Measurements from ENCODE around the gene ABCC6. TPM values are rescaled to one million over a fixed set of nuclear protein-coding genes. Genes with fewer than 3 reads are reported as not detected.

Gene ABCC6
- total RNA-seq, 3 donors from 2014 or later (not counting 1 experiment from before 2014, with no cell fraction given) = 0.16 to 0.25 TPM; not detected in 1

- no peaks in the 10 kb centered on the region for H3K36me3 Mint-ChIP-seq
- no peaks in the 10 kb centered on the region for H3K27me3 ChIP-seq (ENCODE audit: control insufficient read depth, insufficient read depth, low read length)
- H3K4me3 ChIP-seq (ENCODE audit: low read length) = no peak overlapping the region
- H3K4me1 Mint-ChIP-seq = no peaks in the 10 kb centered on the region
- no peak for ATAC-seq
- H3K9me3 Mint-ChIP-seq = no peaks in the 10 kb centered on the region
- H3K9me3 ChIP-seq (ENCODE audit: control insufficient read depth, insufficient read depth, low read length) = no peaks in the 10 kb centered on the region
- WGBS (ENCODE audit: insufficient coverage) = 44% methylated on average over 2 of the region's 2 CpGs
- H3K4me3 Mint-ChIP-seq = no peak overlapping the region
- H3K27ac ChIP-seq (ENCODE audit: low read length) = no peak overlapping the region
- H3K4me1 ChIP-seq (ENCODE audit: control insufficient read depth, insufficient read depth, low read length) = no peaks in the 10 kb centered on the region
- no peak for TF ChIP-seq CTCF (IDR thresholded peaks at IDR 0.05)
- no peaks in the 10 kb centered on the region for H3K27me3 Mint-ChIP-seq (ENCODE audit: low read depth in 2 of 2)
- intact Hi-C loops (cut with micrococcal nuclease) = no loop called here
- no peaks in the 10 kb centered on the region for H3K36me3 ChIP-seq (ENCODE audit: control insufficient read depth, insufficient read depth, low read length)
- no peak for DNase-seq
- H3K27ac Mint-ChIP-seq = no peak overlapping the region
Measured at GRCh38 chr16:16166949-16167348, 56.3 kb downstream of the ABCC6 start.

GRCh38 chr16:16166085-16166484, 57.2 kb downstream of the ABCC6 start:
- Mint-ChIP-seq H3K27ac (no peak overlapping the region), H3K9me3 (no peaks in the 10 kb centered on the region), H3K27me3 (ENCODE audit: low read depth in 2 of 2) (no peaks in the 10 kb centered on the region), H3K4me1 (no peaks in the 10 kb centered on the region), H3K4me3 (no peak overlapping the region), H3K36me3 (no peaks in the 10 kb centered on the region)
- Histone ChIP-seq H3K4me3 (ENCODE audit: low read length) (no peak overlapping the region), H3K4me1 (ENCODE audit: control insufficient read depth, insufficient read depth, low read length) (no peaks in the 10 kb centered on the region), H3K9me3 (ENCODE audit: control insufficient read depth, insufficient read depth, low read length) (no peaks in the 10 kb centered on the region), H3K27me3 (ENCODE audit: control insufficient read depth, insufficient read depth, low read length) (no peaks in the 10 kb centered on the region), H3K36me3 (ENCODE audit: control insufficient read depth, insufficient read depth, low read length) (no peaks in the 10 kb centered on the region), H3K27ac (ENCODE audit: low read length) (no peak overlapping the region)
- ATAC-seq (no peak), DNase-seq (no peak)
- intact Hi-C loops (cut with micrococcal nuclease) = no loop called here
- WGBS (ENCODE audit: insufficient coverage) = 92% methylated on average over 7 of the region's 7 CpGs
- no peak for TF ChIP-seq CTCF (IDR thresholded peaks at IDR 0.05)

GRCh38 chr16:16164243-16164642, 59.1 kb downstream of the ABCC6 start:
- Mint-ChIP-seq H3K27me3 (ENCODE audit: low read depth in 2 of 2) (no peaks in the 10 kb centered on the region), H3K36me3 (no peaks in the 10 kb centered on the region), H3K4me1 (no peaks in the 10 kb centered on the region), H3K27ac (no peak overlapping the region), H3K4me3 (no peak overlapping the region), H3K9me3 (peaks cover 0 to 2% of the 10 kb centered on the region in 2 donors)
- intact Hi-C loops (cut with micrococcal nuclease) = no loop called here
- Histone ChIP-seq H3K27me3 (ENCODE audit: control insufficient read depth, insufficient read depth, low read length) (no peaks in the 10 kb centered on the region), H3K4me3 (ENCODE audit: low read length) (no peak overlapping the region), H3K9me3 (ENCODE audit: control insufficient read depth, insufficient read depth, low read length) (peaks cover 9% of the 10 kb centered on the region), H3K36me3 (ENCODE audit: control insufficient read depth, insufficient read depth, low read length) (no peaks in the 10 kb centered on the region), H3K4me1 (ENCODE audit: control insufficient read depth, insufficient read depth, low read length) (no peaks in the 10 kb centered on the region), H3K27ac (ENCODE audit: low read length) (no peak overlapping the region)
- no peak for DNase-seq
- ATAC-seq = no peak
- no peak for TF ChIP-seq CTCF (IDR thresholded peaks at IDR 0.05)
- 74% methylated on average over 3 of the region's 3 CpGs for WGBS (ENCODE audit: insufficient coverage)

DNA sequence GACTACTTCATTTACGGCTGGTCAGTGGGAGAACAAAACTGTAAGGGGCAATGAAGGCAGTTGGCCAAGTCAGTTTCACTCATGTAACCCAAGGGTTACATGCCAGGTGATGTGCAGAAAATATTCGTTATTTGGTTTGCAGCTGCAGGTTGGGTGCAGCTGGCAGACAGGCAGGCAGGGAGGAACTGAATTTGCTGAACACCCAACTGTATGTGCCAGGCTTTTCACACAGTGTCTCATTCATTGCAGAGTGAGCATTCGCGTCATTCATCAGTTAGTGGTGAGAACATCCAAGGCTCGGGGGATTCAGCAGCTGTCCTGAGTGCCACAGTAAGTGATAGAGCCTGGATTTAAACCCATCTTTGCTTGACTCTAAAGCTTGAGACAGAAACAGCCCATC, 59.7 kb downstream of the ABCC6 start:
- no peak for DNase-seq
- no peak overlapping the region for H3K4me3 Mint-ChIP-seq
- Histone ChIP-seq H3K4me1 (ENCODE audit: control insufficient read depth, insufficient read depth, low read length) (no peaks in the 10 kb centered on the region), H3K9me3 (ENCODE audit: control insufficient read depth, insufficient read depth, low read length) (peaks cover 12% of the 10 kb centered on the region), H3K27me3 (ENCODE audit: control insufficient read depth, insufficient read depth, low read length) (no peaks in the 10 kb centered on the region), H3K36me3 (ENCODE audit: control insufficient read depth, insufficient read depth, low read length) (no peaks in the 10 kb centered on the region), H3K4me3 (ENCODE audit: low read length) (no peak overlapping the region), H3K27ac (ENCODE audit: low read length) (no peak overlapping the region)
- intact Hi-C loops (cut with micrococcal nuclease) = no loop called here
- H3K27me3 Mint-ChIP-seq (ENCODE audit: low read depth in 2 of 2) = no peaks in the 10 kb centered on the region
- WGBS (ENCODE audit: insufficient coverage) = 74% methylated on average over 5 of the region's 5 CpGs
- no peak for TF ChIP-seq CTCF (IDR thresholded peaks at IDR 0.05)
- H3K27ac Mint-ChIP-seq = no peak overlapping the region
- ATAC-seq = no peak
- H3K4me1 Mint-ChIP-seq = no peaks in the 10 kb centered on the region
- peaks cover 3 to 4% of the 10 kb centered on the region in 2 donors for H3K9me3 Mint-ChIP-seq
- H3K36me3 Mint-ChIP-seq = no peaks in the 10 kb centered on the region

All from natural killer cell (primary cell).